Endometrial microvascular endothelial cells (primary cell): Measurements from ENCODE around the gene IL19. TPM values are rescaled to one million over a fixed set of nuclear protein-coding genes. Genes with fewer than 3 reads are reported as not detected.
"Not testable (repeated sequence)": the region's sequence is repeated elsewhere in the genome, so short reads cannot be mapped to it uniquely, and the experiment has no call there.

Experiments
- in situ Hi-C: cut with HindIII; loops from 2 replicates; pipeline ENCODE4 v1.10.0; 2017; ENCODE audit warnings: low sequenced_read_pairs, low pct_unique_long_range_greater_than_20kb; ENCODE audit errors: inconsistent ontology term
- total RNA-seq: library from RNA; depleted of rRNA; stranded (reverse); fragments of >200 nt; gene quantifications from one replicate; pipeline ENCODE4 v1.2.3, GENCODE V29; 2015; ENCODE audit errors: inconsistent ontology term

The IL19 gene
- total RNA-seq, 1 donor from 2014 or later, result not detected

DNA sequence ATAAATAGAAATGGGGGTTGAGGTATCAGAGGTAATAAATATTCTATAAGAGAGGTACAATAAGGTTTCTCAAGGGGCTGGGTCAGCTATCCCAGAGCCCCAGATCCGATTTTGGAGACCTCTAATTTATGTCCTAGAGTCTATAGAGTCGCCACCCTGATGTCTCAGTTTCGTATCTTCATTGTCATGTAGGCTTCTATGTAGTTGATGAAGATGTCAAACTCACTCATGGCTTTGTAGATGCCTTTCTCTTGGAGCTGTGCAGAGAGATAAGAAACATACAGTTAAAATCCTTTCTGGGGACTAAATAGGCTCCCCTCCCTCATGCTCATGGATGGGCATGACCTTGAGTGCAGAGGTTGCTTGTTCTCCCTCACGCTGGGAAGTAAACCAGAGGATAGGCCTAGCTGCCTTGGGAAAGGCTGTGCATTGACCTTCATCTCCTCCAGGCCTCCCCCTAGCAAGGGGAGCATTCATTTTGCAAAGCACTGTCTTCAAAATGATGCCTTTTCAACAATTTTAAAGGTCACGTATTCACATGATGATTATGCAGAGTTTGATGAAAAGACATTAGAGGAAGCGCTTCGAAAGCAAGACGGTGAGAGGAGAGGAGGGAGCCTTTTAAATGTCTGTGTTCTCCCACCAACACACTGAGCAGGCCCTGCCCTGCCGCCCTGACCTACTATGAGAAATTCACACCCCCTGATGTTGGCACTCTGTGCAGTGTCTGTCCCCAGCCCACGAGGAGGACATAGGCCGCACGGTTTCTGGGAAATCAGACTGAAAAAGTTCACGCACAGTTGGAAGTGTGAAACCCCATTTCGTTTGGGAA lies 1.9 kb upstream of the IL19 start:
- in situ Hi-C loops, result no loop called here

GRCh38 chr1:206769304-206769731 lies 1.3 kb upstream of the IL19 start:
- in situ Hi-C loops, result no loop called here

DNA sequence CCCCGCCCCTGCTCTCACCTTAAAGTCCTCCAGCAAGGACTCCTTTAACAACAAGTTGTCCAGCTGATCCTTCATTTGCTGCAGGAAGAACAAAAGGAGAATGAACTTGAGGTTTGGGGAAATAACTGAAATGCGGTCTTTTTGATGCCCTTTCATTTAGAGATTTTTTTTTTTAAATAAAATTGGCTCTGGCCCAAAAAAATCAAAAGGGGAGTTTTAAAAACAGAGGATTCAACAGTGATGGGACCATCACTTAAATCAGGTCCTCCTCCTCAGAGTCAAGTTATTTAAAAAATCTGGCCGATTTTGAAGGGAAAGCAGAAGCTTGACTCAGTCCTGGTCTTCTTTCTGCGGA lies 742 bp downstream of the IL19 start:
- in situ Hi-C loops, result no loop called here

- in situ Hi-C loops, result no loop called here
Observed at GRCh38 chr1:206772243-206772937, 1.8 kb downstream of the IL19 start, which contains the start of gene IL10. Gene IL10, minus strand, starts transcription at chr1:206772494. Its CDS starts 59 bp downstream, at chr1:206772435.

- in situ Hi-C loops, result no loop called here
Observed at GRCh38 chr1:206774093-206774492, 3.5 kb downstream of the IL19 start.

DNA sequence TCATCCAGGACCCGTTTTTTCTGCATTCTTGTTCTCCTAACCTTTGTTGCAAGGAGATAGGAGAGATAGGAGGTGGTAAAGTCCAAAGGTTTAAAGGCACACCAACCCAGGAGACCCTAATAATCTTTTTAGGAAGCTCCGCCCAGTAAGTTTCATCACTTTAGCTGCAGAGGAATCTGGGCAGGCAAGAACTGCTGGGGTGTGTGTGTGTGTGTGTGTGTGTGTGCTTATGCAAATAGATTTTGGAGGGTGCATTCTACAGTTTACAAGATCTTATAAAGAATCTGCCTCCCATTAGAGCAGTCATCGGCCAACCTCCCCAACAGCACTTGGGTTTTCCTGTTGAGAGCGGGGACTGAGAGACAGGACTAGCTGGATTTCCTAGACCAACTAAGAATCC lies 5.7 kb downstream of the IL19 start:
- in situ Hi-C loops, result no loop called here

DNA sequence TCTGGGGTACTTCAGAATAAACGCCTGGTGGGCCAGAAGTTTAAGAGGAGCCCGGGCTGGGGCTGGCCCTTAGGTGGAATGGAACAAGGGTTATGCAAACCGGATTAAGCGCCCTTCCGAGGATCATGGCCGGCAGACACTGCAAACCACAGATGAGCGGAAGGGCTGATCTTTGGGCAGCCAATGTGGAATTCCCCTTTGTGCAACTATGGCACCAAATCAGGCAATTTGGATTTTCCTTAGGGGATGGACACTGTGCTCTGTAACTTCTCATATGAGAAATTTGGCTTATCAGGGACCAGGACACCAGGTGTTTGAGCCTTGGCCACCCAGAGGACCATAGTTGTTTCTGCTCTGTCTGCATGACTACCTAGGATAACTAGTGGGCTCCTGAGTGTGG lies 7.5 kb downstream of the IL19 start:
- in situ Hi-C loops, result no loop called here

- in situ Hi-C loops, result not testable (repeated sequence)
Observed at GRCh38 chr1:206778911-206779310, 8.3 kb downstream of the IL19 start.

DNA sequence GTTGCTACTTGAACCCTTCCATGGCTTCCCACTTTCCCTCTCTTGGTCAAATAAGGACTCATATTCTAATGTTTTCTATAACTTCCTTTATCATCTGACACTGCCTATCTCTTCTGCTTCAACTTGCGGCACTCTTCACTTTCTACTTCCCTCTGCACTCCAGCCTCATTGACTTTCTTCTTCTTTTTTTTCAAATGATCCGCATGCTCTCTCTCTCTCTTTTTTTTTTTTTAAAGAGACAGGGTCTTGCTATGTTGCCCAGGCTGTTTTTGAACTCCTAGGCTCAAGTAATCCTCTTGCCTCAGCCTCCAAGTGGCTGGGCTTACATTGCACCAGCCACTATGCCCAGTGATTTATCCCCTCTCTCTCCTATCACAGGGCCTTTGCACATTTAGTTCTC lies 9.1 kb downstream of the IL19 start:
- in situ Hi-C loops, result no loop called here

GRCh38 chr1:206782448-206782847 lies 11.9 kb downstream of the IL19 start:
- in situ Hi-C loops, result no loop called here

- in situ Hi-C loops, result no loop called here
Observed at GRCh38 chr1:206783506-206783905, 12.9 kb downstream of the IL19 start.

GRCh38 chr1:206784471-206784903 lies 13.9 kb downstream of the IL19 start:
- in situ Hi-C loops, result no loop called here

- in situ Hi-C loops, result no loop called here
Observed at GRCh38 chr1:206785182-206785765, 14.7 kb downstream of the IL19 start.

DNA sequence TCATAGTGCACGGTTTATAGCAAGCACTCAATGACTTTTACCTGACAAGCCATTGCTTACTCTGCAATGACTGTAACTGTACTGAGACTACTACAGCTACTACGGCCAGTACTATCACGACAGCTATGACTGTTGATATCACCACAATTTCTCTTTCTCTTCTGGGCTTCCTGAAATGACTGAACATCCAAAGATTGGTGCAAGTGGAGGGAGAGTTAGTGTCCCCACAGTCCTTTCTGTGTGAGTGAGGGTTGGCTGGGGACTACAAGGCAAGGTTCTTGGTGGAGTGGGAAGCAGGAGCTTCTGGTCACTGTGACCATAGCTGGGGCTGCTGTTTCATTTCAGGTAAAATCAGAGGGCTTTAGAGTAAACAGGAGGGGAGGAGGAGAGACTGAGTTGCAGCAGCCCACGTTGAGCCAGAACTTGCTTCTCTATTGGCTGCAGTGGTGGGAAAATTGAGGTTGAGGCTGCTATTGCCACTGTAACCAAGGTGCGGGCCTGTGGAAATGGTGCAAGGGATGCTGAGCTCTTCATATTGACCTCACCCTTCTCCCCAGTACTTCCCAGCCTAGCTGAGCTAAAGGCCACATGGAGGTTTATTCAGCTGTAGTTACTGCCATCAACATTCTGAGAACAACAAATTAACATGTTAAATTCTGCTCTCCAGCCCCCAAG lies 15.8 kb downstream of the IL19 start:
- in situ Hi-C loops, result no loop called here

DNA sequence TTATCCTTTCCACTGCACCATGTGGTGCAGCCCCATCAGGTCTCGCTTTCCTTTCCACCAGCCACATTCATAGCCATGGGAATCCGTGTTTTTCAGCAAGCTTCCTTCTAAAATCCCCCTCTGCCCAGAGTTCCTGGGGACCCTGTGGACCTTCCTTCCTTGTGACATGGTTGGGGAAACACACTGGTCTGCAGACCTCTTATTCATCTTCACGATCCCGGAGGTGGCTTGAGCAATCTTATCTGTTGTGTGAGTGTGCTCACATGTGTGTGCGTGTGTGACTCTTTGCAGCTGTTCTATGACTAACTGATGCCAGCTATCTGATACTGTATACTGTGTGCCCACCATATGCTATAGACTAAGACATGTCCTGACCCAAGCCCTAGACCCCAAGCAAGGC lies 17.3 kb downstream of the IL19 start:
- in situ Hi-C loops, result no loop called here

- in situ Hi-C loops, result no loop called here
Observed at GRCh38 chr1:206788487-206789050, 18.0 kb downstream of the IL19 start.

GRCh38 chr1:206790502-206791250 lies 20.1 kb downstream of the IL19 start:
- in situ Hi-C loops, result no loop called here

GRCh38 chr1:206792939-206793607 lies 22.5 kb downstream of the IL19 start:
- in situ Hi-C loops, result no loop called here
